Subcutaneous adipose tissue (tissue), 4 donors: ENCODE measurements around the gene NRXN3. TPM values are rescaled to one million over a fixed set of nuclear protein-coding genes. Genes with fewer than 3 reads are reported as not detected.

Source experiments
- CTCF ChIP-seq: fragments of 450-650 bp; IDR thresholded peaks from one replicate; pipeline ENCODE4 v1.5.1; 2016; ENCODE audit warnings: low read depth, mild to moderate bottlenecking, control low read depth, antibody characterized with exemption, moderate library complexity
- total RNA-seq, 4 donors: library from RNA; depleted of rRNA; stranded (reverse); fragments of >200 nt; gene quantifications; one replicate each; pipeline ENCODE4 v1.1.0, GENCODE V29; 2016

The NRXN3 gene
- total RNA-seq, 4 donors from 2014 or later: 0.57 to 2.4 (median 1.1) TPM; not detected in 1

- TF ChIP-seq CTCF: no peak
Measured at GRCh38 chr14:79074510-79074909, 904.3 kb downstream of the NRXN3 start.

GRCh38 chr14:79076428-79076827 lies 906.3 kb downstream of the NRXN3 start:
- TF ChIP-seq CTCF: no peak

- TF ChIP-seq CTCF: no peak
Measured at GRCh38 chr14:79077096-79077495, 906.9 kb downstream of the NRXN3 start.

GRCh38 chr14:79080040-79080439 lies 909.9 kb downstream of the NRXN3 start:
- TF ChIP-seq CTCF: no peak

- TF ChIP-seq CTCF: no peak
Measured at GRCh38 chr14:79082883-79083282, 912.7 kb downstream of the NRXN3 start.

GRCh38 chr14:79083356-79083755 lies 913.2 kb downstream of the NRXN3 start:
- TF ChIP-seq CTCF: no peak

GRCh38 chr14:79084861-79085260 lies 914.7 kb downstream of the NRXN3 start:
- no peak for TF ChIP-seq CTCF

- no peak for TF ChIP-seq CTCF
Measured at GRCh38 chr14:79089576-79089975, 919.4 kb downstream of the NRXN3 start.
